SKM-1 treated with dmso at 0.1 percent for 144 hours (cell line): ENCODE measurements around the gene YARS1.

Experiments used
- DNase-seq: peaks from one replicate; lab custom pipeline; 2025; ENCODE audit not compliant: unreplicated experiment; lab: John Stamatoyannopoulos, UW

Gene YARS1

GRCh38 chr1:32748348-32748747 lies 68.8 kb downstream of the YARS1 start:
- no peak for DNase-seq

DNA sequence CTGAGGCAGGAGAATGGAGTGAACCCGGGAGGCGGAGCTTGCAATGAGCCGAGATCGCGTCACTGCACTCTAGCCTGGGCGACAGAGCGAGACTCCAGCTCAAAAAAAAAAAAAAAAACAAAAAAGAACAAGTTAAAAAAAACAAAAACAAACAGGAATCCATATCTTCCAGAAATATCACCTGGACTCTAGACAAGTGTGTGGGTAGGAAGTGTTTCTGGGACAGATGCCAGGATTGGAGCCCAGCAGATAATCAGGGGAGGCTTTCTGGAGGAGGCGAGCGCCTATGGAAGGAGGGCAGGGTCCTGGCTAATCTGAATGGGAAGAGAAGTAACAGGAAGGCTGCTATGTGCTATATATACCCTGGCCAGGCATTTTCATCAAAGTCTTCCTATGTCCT lies 71.0 kb downstream of the YARS1 start:
- DNase-seq, result no peak

GRCh38 chr1:32744071-32744425 lies 73.1 kb downstream of the YARS1 start:
- DNase-seq, result no peak

DNA sequence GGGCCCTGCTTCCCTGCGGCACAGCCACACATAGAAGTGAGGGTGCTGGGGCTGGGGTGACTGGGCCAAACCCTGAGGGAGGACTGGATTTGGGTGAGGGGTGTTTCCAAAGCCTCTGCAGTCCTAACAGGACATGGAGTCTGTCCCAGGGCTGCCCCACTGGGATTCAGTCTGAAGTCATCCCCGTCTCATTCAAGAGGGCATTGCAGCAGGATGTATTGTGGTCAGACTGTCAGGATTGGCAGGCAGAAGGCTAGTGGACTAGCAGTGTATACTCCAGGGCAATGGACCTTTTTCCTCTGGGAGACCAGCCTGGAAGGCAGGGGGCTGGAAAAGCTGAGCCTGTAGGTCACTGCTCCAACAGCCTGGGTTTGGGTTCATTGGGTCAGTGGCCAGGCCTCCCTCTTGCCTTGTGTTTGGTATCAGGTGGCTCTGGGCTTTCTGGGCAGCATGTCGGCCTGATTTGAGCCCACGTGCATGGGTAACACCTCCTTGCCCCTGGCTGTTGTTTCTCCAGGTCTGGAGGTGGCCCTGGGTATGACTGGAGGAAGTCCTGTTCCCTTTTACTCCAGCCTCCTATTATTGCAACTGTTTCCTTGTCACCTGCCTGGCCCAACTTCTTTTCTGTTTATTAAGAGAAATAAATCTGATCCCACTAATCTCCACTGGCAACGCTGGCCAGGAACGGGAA lies 73.6 kb downstream of the YARS1 start:
- no peak for DNase-seq

- no peak for DNase-seq
Measured at GRCh38 chr1:32742956-32743355, 74.2 kb downstream of the YARS1 start.

GRCh38 chr1:32742199-32742947 lies 74.8 kb downstream of the YARS1 start:
- no peak for DNase-seq

DNA sequence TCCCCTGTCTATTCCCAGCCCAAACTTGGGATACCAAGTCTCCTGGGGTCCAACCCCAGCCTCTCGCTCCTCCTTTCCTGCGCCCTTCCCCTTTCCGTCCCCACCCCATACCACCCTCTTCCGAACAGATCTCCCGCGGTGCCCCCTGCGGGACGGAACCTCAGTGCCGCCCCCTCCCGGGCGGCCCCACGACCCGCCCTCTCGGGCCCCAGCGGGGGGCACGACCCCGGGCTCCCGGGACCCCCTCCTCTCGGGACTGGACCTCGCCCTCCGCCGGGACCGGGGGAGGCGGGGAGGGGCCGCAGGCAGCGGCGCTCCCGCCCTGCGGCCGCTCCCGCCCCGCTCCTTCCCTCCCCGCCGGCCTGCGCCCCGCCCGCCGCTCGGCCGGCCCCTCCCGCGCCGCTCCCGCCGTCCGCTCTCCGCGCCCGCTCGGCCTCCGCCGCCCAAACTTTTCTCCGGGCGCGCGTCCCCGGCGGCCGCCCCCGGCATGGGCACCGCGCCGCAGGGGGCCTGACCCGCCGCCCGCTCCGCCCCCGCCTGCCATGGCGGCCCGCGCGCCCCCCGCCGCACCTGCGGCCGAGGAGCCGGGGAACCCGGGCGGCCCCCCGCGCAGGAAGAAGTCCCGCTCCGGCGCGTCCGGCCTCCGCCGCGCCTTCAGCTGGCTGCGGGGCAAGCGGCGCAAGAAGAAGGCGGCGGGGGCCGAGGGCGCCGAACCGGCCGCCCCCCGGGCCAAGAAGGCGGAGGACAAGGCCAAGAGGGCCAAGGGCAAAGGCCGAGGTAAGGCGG lies 75.6 kb downstream of the YARS1 start:
- DNase-seq, result no peak

DNA sequence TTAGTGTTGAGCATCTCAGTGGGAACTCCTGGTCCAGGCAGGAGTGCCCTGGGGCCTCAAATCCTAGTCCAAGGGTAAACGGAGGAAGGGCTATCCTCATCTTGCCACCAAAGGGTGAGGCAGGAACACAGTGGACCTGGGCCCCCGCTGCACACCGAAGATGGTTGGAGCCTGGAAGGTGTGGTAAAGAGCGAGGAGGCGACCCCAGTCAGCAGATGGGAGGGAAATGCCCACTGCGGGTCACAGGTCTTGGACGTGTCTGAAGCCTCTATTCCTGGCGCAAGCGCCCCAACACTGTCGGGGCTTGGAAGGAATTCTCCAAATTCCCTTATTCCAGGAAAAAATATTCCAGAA lies 76.1 kb downstream of the YARS1 start:
- no peak for DNase-seq

GRCh38 chr1:32736812-32737791 lies 80.1 kb downstream of the YARS1 start:
- no peak for DNase-seq

DNA sequence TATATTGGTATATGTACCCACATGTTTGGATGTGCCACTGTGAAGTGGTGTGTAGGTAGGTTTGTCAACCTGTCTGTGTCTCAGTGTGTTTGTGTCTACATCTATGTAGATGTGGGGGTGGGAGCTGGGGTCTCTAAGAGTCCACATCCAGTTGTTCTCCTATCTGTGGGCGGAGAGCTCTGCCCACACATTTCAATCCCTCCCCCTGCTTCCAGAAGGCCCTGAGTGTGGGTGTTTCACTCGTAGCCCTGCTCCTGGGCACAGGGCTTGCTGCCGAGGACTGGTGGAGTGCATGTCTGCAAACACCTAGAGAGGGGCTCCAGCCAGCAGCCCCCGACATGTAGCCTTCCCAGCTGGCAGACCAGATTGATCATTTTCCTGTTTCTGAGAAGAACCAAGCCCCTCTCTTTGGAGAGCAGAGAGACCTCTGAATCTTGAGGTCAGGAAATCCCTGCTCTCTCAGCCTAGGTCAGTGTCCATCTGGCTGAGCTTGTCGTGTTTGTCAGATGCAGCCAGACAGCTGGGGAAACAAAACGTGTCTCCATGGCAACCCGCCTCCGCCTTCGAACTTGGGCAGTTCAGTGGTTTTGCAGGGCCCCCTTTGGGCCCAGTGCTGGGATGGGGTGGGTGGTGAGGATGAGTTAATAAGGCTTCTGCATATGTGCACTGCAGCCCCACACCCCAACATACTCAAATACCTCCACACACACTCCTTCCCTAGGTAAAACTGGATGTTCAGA lies 83.4 kb downstream of the YARS1 start:
- no peak for DNase-seq

DNA sequence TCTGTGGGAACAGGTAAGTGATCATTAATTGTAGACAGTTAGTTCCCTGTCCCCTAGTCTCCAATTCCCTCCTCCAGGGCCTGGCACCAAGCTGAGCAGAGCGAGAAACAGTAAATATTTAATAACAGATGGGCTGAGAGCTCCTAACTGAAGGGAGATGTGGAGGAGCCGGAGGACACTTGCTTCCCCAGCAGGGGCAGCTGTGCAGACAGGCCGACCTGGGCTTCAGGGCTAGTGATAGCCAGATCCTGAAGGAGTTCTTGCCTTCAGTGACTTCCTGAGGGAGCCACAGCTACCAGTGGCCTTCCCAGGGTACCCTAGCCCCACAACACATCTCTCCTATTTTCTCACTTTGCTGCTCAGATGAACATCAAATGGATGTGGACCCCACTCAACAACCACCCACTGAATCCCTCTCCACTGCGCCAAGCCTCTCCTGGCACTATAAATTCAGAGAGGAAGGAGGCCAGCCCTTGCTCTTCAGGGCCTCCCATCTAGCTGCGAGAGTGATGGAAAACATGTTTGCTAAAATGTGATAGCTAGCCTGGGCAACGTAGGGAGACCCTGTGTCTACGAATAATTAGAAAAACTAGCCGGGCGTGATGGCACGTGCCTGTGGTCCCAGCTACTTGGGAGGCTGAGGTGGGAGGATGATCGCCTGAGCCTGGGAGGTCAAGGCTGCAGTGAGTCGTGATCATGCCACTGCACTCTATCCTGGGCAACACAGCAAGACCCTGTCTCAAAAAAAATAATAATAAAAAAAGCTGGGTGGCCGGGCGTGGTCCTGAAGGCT lies 87.7 kb downstream of the YARS1 start:
- no peak for DNase-seq

- DNase-seq, result no peak
Measured at GRCh38 chr1:32728413-32729077, 88.6 kb downstream of the YARS1 start.

DNA sequence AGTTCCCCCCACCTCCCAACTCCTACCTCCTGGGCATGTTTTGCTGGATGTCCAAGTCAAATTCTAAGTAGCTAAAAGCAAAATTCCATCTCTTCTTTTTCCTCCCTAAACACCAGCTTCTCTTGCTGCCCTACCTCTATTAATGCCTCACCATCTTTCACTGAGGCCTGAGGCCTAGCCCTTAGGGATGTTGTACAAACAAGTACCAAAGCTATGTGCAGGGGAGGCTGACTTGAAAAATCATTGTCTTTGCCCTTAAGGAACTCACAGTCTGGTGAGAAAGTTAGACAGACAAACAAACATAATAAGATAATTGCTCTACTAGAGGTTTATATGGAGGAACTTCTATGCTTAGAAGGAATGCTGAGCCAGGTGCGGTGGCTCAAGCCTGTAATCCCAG lies 89.3 kb downstream of the YARS1 start:
- DNase-seq, result no peak

GRCh38 chr1:32725615-32725982 lies 91.6 kb downstream of the YARS1 start:
- no peak for DNase-seq
